GM12892 (cell line): ENCODE results near the gene TBX2.

Experiments used
- POLR2A ChIP-seq: IDR thresholded peaks from 2 replicates; pipeline ENCODE4 v1.6.1; 2011; ENCODE audit warnings: low read depth, low read length, control low read depth
- POLR2AphosphoS5 ChIP-seq: IDR thresholded peaks from 2 replicates; pipeline ENCODE4 v1.6.1; 2011; ENCODE audit warnings: low read depth, low read length, control low read depth
- TAF1 ChIP-seq: IDR thresholded peaks from 2 replicates; pipeline ENCODE4 v1.6.1; 2011; ENCODE audit warnings: low read depth, mild to moderate bottlenecking, control low read depth, low read length, borderline replicate concordance

DNA sequence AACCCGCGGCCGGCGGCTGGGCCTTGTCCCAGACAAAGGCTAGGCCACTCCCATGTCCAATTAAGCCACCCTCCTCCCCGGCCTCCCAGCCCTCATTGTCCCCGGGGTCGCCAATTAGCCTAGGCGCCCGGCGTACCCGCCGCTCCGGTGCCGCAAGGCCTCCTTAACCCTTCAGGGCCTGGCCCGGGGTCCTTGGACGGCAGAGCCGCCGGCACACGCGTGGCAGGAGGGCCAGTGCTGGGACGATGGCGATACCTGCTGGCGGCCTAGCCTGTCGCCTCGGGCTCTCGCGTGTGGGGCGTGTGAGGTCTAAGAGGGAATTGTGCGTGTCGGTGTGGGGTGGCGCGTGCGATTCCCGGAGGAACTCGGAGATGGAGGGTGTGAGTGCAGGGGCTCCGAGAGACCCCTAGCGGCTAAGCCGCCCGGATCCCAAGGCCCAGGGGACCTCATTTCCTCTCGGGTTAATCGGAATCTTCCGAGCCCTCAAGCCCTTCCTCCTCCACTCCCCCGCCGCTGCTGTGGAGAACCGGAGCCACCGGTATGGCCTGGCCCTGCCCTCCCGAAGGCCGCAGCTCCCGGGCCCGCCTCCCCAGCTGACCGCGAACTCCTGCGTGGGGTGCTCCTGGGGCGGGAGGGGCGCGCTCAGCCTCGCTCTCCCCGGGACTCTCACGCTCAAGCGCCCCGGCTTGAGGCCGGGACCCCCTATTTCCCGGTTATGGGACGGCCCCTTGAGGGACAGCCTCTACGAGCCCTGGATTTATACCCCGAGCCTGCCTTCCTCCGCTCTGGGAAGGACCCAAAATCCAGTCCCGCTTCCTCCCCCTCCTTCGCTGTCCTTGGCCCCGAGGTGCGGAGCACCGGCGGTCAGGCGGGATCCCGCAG, 11.9 kb downstream of the TBX2 start:
- TF ChIP-seq POLR2A: no peak
- TF ChIP-seq TAF1: no peak
- no peak for TF ChIP-seq POLR2AphosphoS5
